Astrocyte (in vitro differentiated cells and primary cell): ENCODE results near the gene NUP210.

ENCODE experiments used
- EZH2 ChIP-seq: IDR thresholded peaks from 2 replicates; pipeline ENCODE4 v1.6.1; 2012; ENCODE audit warnings: mild to moderate bottlenecking, low read length, inconsistent platforms; ENCODE audit not compliant: insufficient read depth
- TF ChIP-seq, protein P1 (sequence below): IDR thresholded peaks from 2 replicates; pipeline ENCODE4 v1.5.1; 2011; ENCODE audit warnings: low read depth, mild to moderate bottlenecking, inconsistent platforms, low read length, moderate library complexity; ENCODE audit not compliant: insufficient read depth

DNA sequence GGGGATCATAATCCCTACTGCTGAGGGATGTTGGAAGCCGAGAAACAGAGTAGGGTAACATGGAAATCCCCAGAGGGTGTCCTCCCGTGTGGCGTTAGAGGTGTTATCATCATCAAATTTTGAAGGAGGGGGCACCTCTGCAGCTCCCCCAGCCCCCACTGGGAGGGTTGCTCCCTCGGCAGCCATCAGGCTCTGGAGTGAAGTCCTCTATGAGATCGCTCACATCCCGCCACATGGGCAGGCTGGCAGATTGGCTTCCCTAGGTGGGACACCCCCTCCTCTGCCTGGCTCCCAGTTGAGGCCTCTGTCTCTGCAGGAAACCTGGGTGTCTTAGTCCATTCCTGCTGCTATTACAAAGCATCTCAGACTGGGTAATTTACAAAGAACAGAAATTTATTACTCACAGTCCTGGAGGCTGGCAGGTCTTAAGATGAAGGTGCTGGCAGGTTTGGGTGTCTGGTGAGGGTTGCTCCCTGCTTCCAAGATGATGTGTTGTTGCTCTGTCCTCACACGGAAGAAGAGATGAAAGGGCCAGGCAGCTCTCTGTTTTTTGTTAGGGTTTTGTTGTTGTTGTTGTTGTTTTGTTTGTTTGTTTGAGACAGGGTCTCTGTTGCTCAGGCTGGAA is 120.5 kb downstream of the NUP210 start:
- TF ChIP-seq, protein P1, sequence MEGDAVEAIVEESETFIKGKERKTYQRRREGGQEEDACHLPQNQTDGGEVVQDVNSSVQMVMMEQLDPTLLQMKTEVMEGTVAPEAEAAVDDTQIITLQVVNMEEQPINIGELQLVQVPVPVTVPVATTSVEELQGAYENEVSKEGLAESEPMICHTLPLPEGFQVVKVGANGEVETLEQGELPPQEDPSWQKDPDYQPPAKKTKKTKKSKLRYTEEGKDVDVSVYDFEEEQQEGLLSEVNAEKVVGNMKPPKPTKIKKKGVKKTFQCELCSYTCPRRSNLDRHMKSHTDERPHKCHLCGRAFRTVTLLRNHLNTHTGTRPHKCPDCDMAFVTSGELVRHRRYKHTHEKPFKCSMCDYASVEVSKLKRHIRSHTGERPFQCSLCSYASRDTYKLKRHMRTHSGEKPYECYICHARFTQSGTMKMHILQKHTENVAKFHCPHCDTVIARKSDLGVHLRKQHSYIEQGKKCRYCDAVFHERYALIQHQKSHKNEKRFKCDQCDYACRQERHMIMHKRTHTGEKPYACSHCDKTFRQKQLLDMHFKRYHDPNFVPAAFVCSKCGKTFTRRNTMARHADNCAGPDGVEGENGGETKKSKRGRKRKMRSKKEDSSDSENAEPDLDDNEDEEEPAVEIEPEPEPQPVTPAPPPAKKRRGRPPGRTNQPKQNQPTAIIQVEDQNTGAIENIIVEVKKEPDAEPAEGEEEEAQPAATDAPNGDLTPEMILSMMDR: no peak
- no peak for TF ChIP-seq EZH2
